ENCODE measurements around the gene CHCHD6.

CHCHD6 gene

DNA sequence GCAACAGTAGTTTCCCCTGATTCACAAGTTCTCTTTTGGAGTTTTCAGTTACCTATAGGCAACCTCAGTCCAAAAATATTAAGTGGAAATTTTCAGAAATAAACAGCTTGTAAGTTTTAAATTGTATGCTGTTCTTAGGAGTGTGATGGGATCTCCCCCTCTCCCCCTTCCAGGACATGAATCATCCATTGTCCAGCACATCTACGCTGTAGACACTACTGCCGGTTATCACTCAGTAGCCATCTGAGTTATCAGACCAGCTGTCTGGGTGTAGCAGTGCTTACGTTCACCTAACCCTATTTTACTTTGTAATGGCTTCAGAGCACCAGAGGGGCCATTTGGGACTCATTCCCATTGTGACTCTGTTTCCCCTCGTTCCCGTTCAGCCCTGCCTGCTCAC, 182.2 kb downstream of the CHCHD6 start:
- ATAC-seq (ENCODE audit: insufficient read depth, low read depth) (no peak), DNase-seq (no peak)
- Histone ChIP-seq H3K4me2 (ENCODE audit: insufficient read depth, low read length) (no peak overlapping the region), H4K20me1 (ENCODE audit: insufficient read depth, low read length) (peaks cover 16% of the 10 kb centered on the region), H2AFZ (ENCODE audit: low read depth, low read length) (no peak overlapping the region), H3K27ac (ENCODE audit: low read length) (no peak overlapping the region), H3K27me3 (ENCODE audit: insufficient read depth, low read length, poor library complexity) (no peaks in the 10 kb centered on the region), H3K9ac (ENCODE audit: low read depth, low read length) (no peak overlapping the region), H3K79me2 (ENCODE audit: insufficient read depth, low read length) (no peaks in the 10 kb centered on the region), H3K36me3 (ENCODE audit: insufficient read depth, low read length) (peaks cover 15% of the 10 kb centered on the region; the same call in 1 of the 2 replicates), H3K4me1 (ENCODE audit: insufficient read depth, low read length) (no peaks in the 10 kb centered on the region), H3K9me3 (ENCODE audit: insufficient read depth, low read length, severe bottlenecking) (no peaks in the 10 kb centered on the region), H3K4me3 (ENCODE audit: low read depth in 1 of 2, low read length in 2 of 2) (no peak overlapping the region)
- TF ChIP-seq EZH2 (IDR thresholded peaks at IDR 0.05; ENCODE audit: borderline replicate concordance, low read depth, low read length, severe bottlenecking): no peak
- TF ChIP-seq, protein P1, sequence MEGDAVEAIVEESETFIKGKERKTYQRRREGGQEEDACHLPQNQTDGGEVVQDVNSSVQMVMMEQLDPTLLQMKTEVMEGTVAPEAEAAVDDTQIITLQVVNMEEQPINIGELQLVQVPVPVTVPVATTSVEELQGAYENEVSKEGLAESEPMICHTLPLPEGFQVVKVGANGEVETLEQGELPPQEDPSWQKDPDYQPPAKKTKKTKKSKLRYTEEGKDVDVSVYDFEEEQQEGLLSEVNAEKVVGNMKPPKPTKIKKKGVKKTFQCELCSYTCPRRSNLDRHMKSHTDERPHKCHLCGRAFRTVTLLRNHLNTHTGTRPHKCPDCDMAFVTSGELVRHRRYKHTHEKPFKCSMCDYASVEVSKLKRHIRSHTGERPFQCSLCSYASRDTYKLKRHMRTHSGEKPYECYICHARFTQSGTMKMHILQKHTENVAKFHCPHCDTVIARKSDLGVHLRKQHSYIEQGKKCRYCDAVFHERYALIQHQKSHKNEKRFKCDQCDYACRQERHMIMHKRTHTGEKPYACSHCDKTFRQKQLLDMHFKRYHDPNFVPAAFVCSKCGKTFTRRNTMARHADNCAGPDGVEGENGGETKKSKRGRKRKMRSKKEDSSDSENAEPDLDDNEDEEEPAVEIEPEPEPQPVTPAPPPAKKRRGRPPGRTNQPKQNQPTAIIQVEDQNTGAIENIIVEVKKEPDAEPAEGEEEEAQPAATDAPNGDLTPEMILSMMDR (IDR thresholded peaks at IDR 0.05; ENCODE audit: borderline replicate concordance, extremely low read depth, low read length, poor library complexity, severe bottlenecking): no peak

DNA sequence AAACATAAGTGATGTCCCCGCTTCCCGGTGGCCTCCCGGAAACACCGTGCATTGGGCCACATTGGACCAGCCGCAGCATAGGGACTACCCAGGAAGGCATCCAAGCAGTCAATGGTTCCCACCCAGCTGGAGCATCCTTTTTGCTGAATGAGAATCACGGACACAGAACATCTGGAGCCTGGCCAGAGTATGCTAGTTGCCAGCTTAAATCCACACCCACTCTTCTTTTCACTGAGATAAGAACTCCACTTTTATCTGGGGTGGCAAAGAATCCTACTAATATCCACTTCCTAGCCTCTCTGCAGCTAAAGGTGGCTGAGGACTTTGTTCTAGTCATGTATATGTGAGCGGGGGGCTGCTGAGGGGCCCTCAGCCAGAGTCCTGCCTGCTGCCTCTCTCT, 183.6 kb downstream of the CHCHD6 start:
- ATAC-seq (ENCODE audit: insufficient read depth, low read depth) (no peak), DNase-seq (no peak)
- Histone ChIP-seq H3K4me3 (ENCODE audit: low read depth in 1 of 2, low read length in 2 of 2) (no peak overlapping the region), H2AFZ (ENCODE audit: low read depth, low read length) (no peak overlapping the region), H3K4me2 (ENCODE audit: insufficient read depth, low read length) (no peak overlapping the region), H3K27ac (ENCODE audit: low read length) (no peak overlapping the region), H3K79me2 (ENCODE audit: insufficient read depth, low read length) (no peaks in the 10 kb centered on the region), H3K36me3 (ENCODE audit: insufficient read depth, low read length) (peaks cover 15% of the 10 kb centered on the region), H4K20me1 (ENCODE audit: insufficient read depth, low read length) (peaks cover 16% of the 10 kb centered on the region), H3K27me3 (ENCODE audit: insufficient read depth, low read length, poor library complexity) (no peaks in the 10 kb centered on the region), H3K9me3 (ENCODE audit: insufficient read depth, low read length, severe bottlenecking) (no peaks in the 10 kb centered on the region), H3K4me1 (ENCODE audit: insufficient read depth, low read length) (no peaks in the 10 kb centered on the region), H3K9ac (ENCODE audit: low read depth, low read length) (no peak overlapping the region)
- TF ChIP-seq EZH2 (IDR thresholded peaks at IDR 0.05; ENCODE audit: borderline replicate concordance, low read depth, low read length, severe bottlenecking): no peak
- TF ChIP-seq, protein P1 (IDR thresholded peaks at IDR 0.05; ENCODE audit: borderline replicate concordance, extremely low read depth, low read length, poor library complexity, severe bottlenecking): no peak

DNA sequence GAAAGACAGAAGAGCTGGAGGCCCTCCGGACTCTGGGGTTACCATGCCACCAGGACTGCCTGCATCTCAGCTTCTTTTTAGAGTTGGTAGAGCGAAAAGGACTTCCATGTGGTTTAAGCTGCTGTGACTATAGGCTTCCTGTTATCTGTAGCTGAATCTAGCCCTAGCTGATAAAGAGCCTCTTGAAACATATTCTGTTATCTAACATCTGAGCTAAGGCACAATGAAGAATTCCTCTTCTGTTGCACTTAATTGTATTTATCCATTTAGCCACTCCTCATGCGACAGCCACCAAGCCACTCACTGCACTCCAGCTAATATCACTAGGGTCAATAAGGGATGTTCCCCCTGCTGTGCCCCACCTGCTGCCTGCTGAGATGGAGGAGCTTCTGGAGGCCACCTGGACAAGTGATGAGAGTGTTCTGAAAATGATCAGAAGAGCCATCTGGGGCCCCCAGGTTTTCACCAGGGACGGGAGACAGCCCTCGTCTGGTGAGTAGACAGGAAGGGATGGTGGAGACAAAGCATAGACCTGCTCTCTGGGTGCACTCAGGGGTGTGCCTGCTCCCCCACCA, 184.2 kb downstream of the CHCHD6 start:
- Histone ChIP-seq H3K4me3 (ENCODE audit: low read depth in 1 of 2, low read length in 2 of 2) (no peak overlapping the region), H3K36me3 (ENCODE audit: insufficient read depth, low read length) (peaks cover 15% of the 10 kb centered on the region), H3K9ac (ENCODE audit: low read depth, low read length) (no peak overlapping the region), H4K20me1 (ENCODE audit: insufficient read depth, low read length) (peaks cover 13% of the 10 kb centered on the region), H3K4me1 (ENCODE audit: insufficient read depth, low read length) (no peaks in the 10 kb centered on the region), H3K79me2 (ENCODE audit: insufficient read depth, low read length) (no peaks in the 10 kb centered on the region), H2AFZ (ENCODE audit: low read depth, low read length) (no peak overlapping the region), H3K9me3 (ENCODE audit: insufficient read depth, low read length, severe bottlenecking) (no peaks in the 10 kb centered on the region), H3K27me3 (ENCODE audit: insufficient read depth, low read length, poor library complexity) (no peaks in the 10 kb centered on the region), H3K27ac (ENCODE audit: low read length) (no peak overlapping the region), H3K4me2 (ENCODE audit: insufficient read depth, low read length) (no peak overlapping the region)
- ATAC-seq (ENCODE audit: insufficient read depth, low read depth): peak; percentile 40; the same call in 1 of the 3 replicates
- no peak for TF ChIP-seq EZH2 (IDR thresholded peaks at IDR 0.05; ENCODE audit: borderline replicate concordance, low read depth, low read length, severe bottlenecking)
- TF ChIP-seq, protein P1 (IDR thresholded peaks at IDR 0.05; ENCODE audit: borderline replicate concordance, extremely low read depth, low read length, poor library complexity, severe bottlenecking): no peak
- no peak for DNase-seq

Measured in DND-41 (cell line).